Right lobe of liver (tissue), 6 donors: ENCODE data around the gene ABCB8. TPM values are rescaled to one million over a fixed set of nuclear protein-coding genes. Genes with fewer than 3 reads are reported as not detected.

Source experiments
- ATAC-seq, 4 donors: fragments of 200-7000 bp; cut with Tn5 transposase; one replicate each; pipeline ENCODE4 v1.9.1; 2020; ENCODE audit warnings: mild to moderate bottlenecking in 4 of 4, moderate library complexity in 4 of 4
- DNase-seq, 3 donors: peaks; one replicate each; pipeline ENCODE4 v3.0.0-alpha.2; 2020
- H3K27ac ChIP-seq, 3 donors: fragments of 200-600 bp; one replicate each; pipeline ENCODE4 v1.8.0; 2022
- H3K27me3 ChIP-seq, 2 donors: fragments of 200-600 bp; one replicate each; pipeline ENCODE4 v1.8.0; 2022
- H3K36me3 ChIP-seq, 4 donors: fragments of 200-600 bp; sonication (generic) in 1 of 4; one replicate each; pipeline versions ENCODE4 v1.5.1 to v1.8.0; 2017 to 2022; ENCODE audit warnings: control low read depth in 1 of 4
- H3K4me1 ChIP-seq, 4 donors: fragments of 200-600 bp; sonication (generic) in 1 of 4; one replicate each; pipeline versions ENCODE4 v1.5.1 to v1.8.0; 2017 to 2022; ENCODE audit warnings: control low read depth in 1 of 4
- H3K4me3 ChIP-seq, 3 donors: fragments of 200-600 bp; one replicate each; pipeline ENCODE4 v1.8.0; 2022
- H3K9me3 ChIP-seq, 4 donors: fragments of 200-600 bp; sonication (generic) in 1 of 4; one replicate each; pipeline versions ENCODE4 v1.5.1 to v1.8.0; 2017 to 2022; ENCODE audit warnings: control low read depth in 1 of 4
- CTCF ChIP-seq, 4 donors: fragments of 200-600 bp in 3 of 4; fragments of 450-650 bp in 1 of 4; IDR thresholded peaks; one replicate each; pipeline versions ENCODE4 v1.5.1 to v1.8.0; 2016 to 2022; ENCODE audit warnings: antibody characterized with exemption in 4 of 4, mild to moderate bottlenecking in 2 of 4
- POLR2A ChIP-seq: fragments of 450-650 bp; IDR thresholded peaks from one replicate; pipeline ENCODE4 v1.6.1; 2017; ENCODE audit warnings: antibody characterized with exemption, mild to moderate bottlenecking
- WGBS: methylation state at CpG from one replicate; pipeline ENCODE4 v1.1.6; 2018; ENCODE audit warnings: low coverage, low lambda C conversion rate; ENCODE audit not compliant: insufficient coverage; ENCODE audit errors: missing lambda C conversion rate; 5-methylcytosine and 5-hydroxymethylcytosine counted together
- intact Hi-C, 2 donors: fragments of 100-400 bp; cut with DNase I; formaldehyde crosslinking; loops; one replicate each; pipeline versions ENCODE4 v1.11.2 to v1.14.1; 2022
- total RNA-seq, 6 experiments: library from RNA; depleted of rRNA in 2 of 6; stranded (reverse); fragments of >200 nt in 2 of 6; fragmentation: NEBNext Ultra II Directional in 3 of 6; extraction: Animal tissue kit (Norgen Biotek cat#: 25700) in 3 of 6; gene quantifications; one replicate each; pipeline versions ENCODE4 v1.1.0 to v1.2.4, GENCODE V29; 2016 to 2023
- donor health status: DM: no; HTN: yes; CAD: no.
- donor health status: DM: no; HTN: no; CAD: no.
- donor health status: DM: no; HTN: no; CAD: no.
- donor health status: DM: no; HTN: yes; CAD: no.
- donor health status: DM: no; HTN: yes; CAD: no.

The ABCB8 gene
- total RNA-seq, 6 experiments from 2014 or later = 22.3 to 33.8 (median 26.8) TPM

GRCh38 chr7:151075662-151075971 is 47.4 kb downstream of the ABCB8 start:
- Histone ChIP-seq H3K36me3 (peaks cover 0 to 53% (median 28%) of the 10 kb centered on the region in 4 donors), H3K9me3 (no peaks in the 10 kb centered on the region), H3K4me3 (no peak overlapping the region), H3K4me1 (peaks cover 0 to 12% (median 5%) of the 10 kb centered on the region in 4 donors), H3K27me3 (no peaks in the 10 kb centered on the region), H3K27ac (no peak overlapping the region)
- TF ChIP-seq POLR2A (no peak), CTCF (IDR thresholded peaks at IDR 0.05) (no peak)
- 79% methylated on average over 3 of the region's 7 CpGs for WGBS
- DNase-seq (no peak), ATAC-seq (no peak)
- intact Hi-C loops = no loop called here

DNA sequence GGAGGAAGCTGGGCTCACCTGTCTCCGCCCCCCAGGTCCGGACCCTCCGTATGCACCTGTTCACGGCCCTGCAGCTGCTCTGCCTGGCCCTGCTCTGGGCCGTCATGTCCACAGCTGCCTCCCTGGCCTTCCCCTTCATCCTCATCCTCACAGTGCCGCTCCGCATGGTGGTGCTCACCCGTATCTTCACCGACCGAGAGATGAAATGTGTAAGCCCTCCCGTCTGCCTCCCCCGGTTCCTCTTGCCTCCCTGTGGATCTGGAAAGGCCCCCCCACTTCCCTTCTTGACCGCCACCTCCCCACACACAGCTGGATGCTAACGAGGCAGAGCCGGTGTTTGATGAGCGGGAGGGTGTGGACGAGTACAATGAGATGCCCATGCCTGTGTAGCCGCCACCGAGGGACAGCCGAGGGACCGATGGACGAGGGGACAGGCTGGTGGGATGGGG is 47.8 kb downstream of the ABCB8 start:
- TF ChIP-seq POLR2A = no peak
- no peak for TF ChIP-seq CTCF (IDR thresholded peaks at IDR 0.05)
- no peak for DNase-seq
- Histone ChIP-seq H3K4me1 (peaks cover 0 to 12% (median 5%) of the 10 kb centered on the region in 4 donors), H3K27me3 (no peaks in the 10 kb centered on the region), H3K9me3 (no peaks in the 10 kb centered on the region), H3K4me3 (no peak overlapping the region), H3K27ac (no peak overlapping the region), H3K36me3 (peaks cover 0 to 49% (median 26%) of the 10 kb centered on the region in 4 donors)
- intact Hi-C loops = no loop called here
- ATAC-seq = no peak
- WGBS = 79% methylated on average over 9 of the region's 22 CpGs

GRCh38 chr7:151076863-151077704 is 48.8 kb downstream of the ABCB8 start:
- H3K27ac ChIP-seq = no peak overlapping the region
- H3K36me3 ChIP-seq = peaks cover 0 to 38% (median 23%) of the 10 kb centered on the region in 4 donors
- peak in 1 of 4 donors; percentile 1 for ATAC-seq

GRCh38 chr7:151077705-151078232 is 49.5 kb downstream of the ABCB8 start:
- H3K27ac ChIP-seq = no peak overlapping the region
- WGBS = 52% methylated on average over 2 of the region's 10 CpGs
- ATAC-seq (no peak), DNase-seq (no peak)
- H3K36me3 ChIP-seq = peaks cover 0 to 33% (median 21%) of the 10 kb centered on the region in 4 donors
- intact Hi-C loops = no loop called here
- TF ChIP-seq CTCF (IDR thresholded peaks at IDR 0.05) (no peak), POLR2A (no peak)
- H3K9me3 ChIP-seq = no peaks in the 10 kb centered on the region
- H3K4me3 ChIP-seq = no peak overlapping the region
- H3K27me3 ChIP-seq = no peaks in the 10 kb centered on the region
- peaks cover 0 to 22% (median 10%) of the 10 kb centered on the region in 4 donors for H3K4me1 ChIP-seq

More at GRCh38 chr7:151076863-151077704, 48.8 kb downstream of the ABCB8 start:
- Histone ChIP-seq H3K4me3 (no peak overlapping the region), H3K9me3 (no peaks in the 10 kb centered on the region), H3K4me1 (peaks cover 0 to 18% (median 8%) of the 10 kb centered on the region in 4 donors), H3K27me3 (no peaks in the 10 kb centered on the region)
- intact Hi-C loops = no loop called here
- no peak for DNase-seq
- no CpG with 5 or more reads among the region's 33 CpGs for WGBS
- TF ChIP-seq CTCF (IDR thresholded peaks at IDR 0.05) = no peak
- no peak for TF ChIP-seq POLR2A
